HepG2 (cell line): ENCODE measurements around the gene LRP10. TPM values are rescaled to one million over a fixed set of nuclear protein-coding genes. Genes with fewer than 3 reads are reported as not detected.

ENCODE experiments used
- AGO2 ChIP-seq: fragments of 200-400 bp; formaldehyde crosslinking; optimal IDR thresholded peaks from 2 replicates; pipeline ENCODE3; 2017; ENCODE audit warnings: mild to moderate bottlenecking, low read depth, low read length, moderate library complexity
- ATF1 ChIP-seq: IDR thresholded peaks from 2 replicates; pipeline ENCODE4 v1.6.1; 2016; ENCODE audit warnings: mild to moderate bottlenecking, control low read depth
- ATF2 ChIP-seq: sonication (generic); formaldehyde crosslinking; IDR thresholded peaks from 2 replicates; pipeline ENCODE4 v1.4.0; 2020; ENCODE audit warnings: missing genetic modification reagents
- CAMTA2 ChIP-seq: sonication (generic); formaldehyde crosslinking; IDR thresholded peaks from 2 replicates; pipeline ENCODE4 v1.4.0; 2020; ENCODE audit warnings: mild to moderate bottlenecking, missing genetic modification reagents, borderline replicate concordance
- CREM ChIP-seq, 2 experiments: sonication (generic) in 1 of 2; formaldehyde crosslinking in 1 of 2; IDR thresholded peaks; 2 replicates each; pipeline versions ENCODE4 v1.4.0 to v1.6.1; 2016 to 2020; ENCODE audit warnings: antibody characterized with exemption in 1 of 2, mild to moderate bottlenecking in 1 of 2, missing genetic modification reagents in 1 of 2
- E2F1 ChIP-seq: sonication (generic); formaldehyde crosslinking; IDR thresholded peaks from 2 replicates; pipeline ENCODE4 v1.5.0; 2020; ENCODE audit warnings: missing genetic modification reagents
- HHEX ChIP-seq: IDR thresholded peaks from 2 replicates; pipeline ENCODE4 v1.6.1; 2016; ENCODE audit warnings: control low read depth
- KDM4B ChIP-seq: sonication (generic); formaldehyde crosslinking; IDR thresholded peaks from 2 replicates; pipeline ENCODE4 v1.4.0; 2020; ENCODE audit warnings: missing genetic modification reagents
- NBN ChIP-seq: fragments of 450-650 bp; conservative IDR thresholded peaks from 2 replicates; pipeline ENCODE4 v1.6.1; 2017
- PBX2 ChIP-seq: IDR thresholded peaks from 2 replicates; pipeline ENCODE4 v1.6.1; 2016; ENCODE audit warnings: control low read depth
- POLR2AphosphoS5 ChIP-seq: IDR thresholded peaks from 2 replicates; pipeline ENCODE4 v1.6.1; 2012; ENCODE audit warnings: low read depth, low read length
- TFAP4 ChIP-seq: sonication (generic); IDR thresholded peaks from 2 replicates; pipeline ENCODE4 v1.6.1; 2016; ENCODE audit warnings: low read depth, borderline replicate concordance
- TRIM22 ChIP-seq: fragments of 450-650 bp; IDR thresholded peaks from 2 replicates; pipeline ENCODE4 v1.6.1; 2017
- UBTF ChIP-seq: sonication (generic); formaldehyde crosslinking; IDR thresholded peaks from 2 replicates; pipeline ENCODE4 v1.4.0; 2020; ENCODE audit warnings: mild to moderate bottlenecking, missing genetic modification reagents
- ZNF10 ChIP-seq: sonication (generic); formaldehyde crosslinking; IDR thresholded peaks from 2 replicates; pipeline ENCODE4 v1.4.0; 2020; ENCODE audit warnings: mild to moderate bottlenecking, low read depth, missing genetic modification reagents, borderline replicate concordance
- ZNF263 ChIP-seq: sonication (generic); formaldehyde crosslinking; IDR thresholded peaks from 2 replicates; pipeline ENCODE4 v1.4.0; 2020; ENCODE audit warnings: missing genetic modification reagents
- ZNF629 ChIP-seq: sonication (generic); formaldehyde crosslinking; conservative IDR thresholded peaks from 2 replicates; pipeline ENCODE4 v1.5.0; 2020; ENCODE audit warnings: missing genetic modification reagents
- ZNF652 ChIP-seq: IDR thresholded peaks from 2 replicates; pipeline ENCODE4 v1.6.1; 2016; ENCODE audit warnings: low read depth, borderline replicate concordance
- ZNF740 ChIP-seq: sonication (generic); formaldehyde crosslinking; IDR thresholded peaks from 2 replicates; pipeline ENCODE4 v1.4.0; 2020; ENCODE audit warnings: missing genetic modification reagents
- ZNF768 ChIP-seq: sonication (generic); formaldehyde crosslinking; IDR thresholded peaks from 2 replicates; pipeline ENCODE4 v1.4.0; 2020; ENCODE audit warnings: missing genetic modification reagents
- ZNF772 ChIP-seq: sonication (generic); formaldehyde crosslinking; IDR thresholded peaks from 2 replicates; pipeline ENCODE4 v1.5.0; 2020; ENCODE audit warnings: mild to moderate bottlenecking, missing genetic modification reagents
- ZNF782 ChIP-seq: sonication (generic); formaldehyde crosslinking; IDR thresholded peaks from 2 replicates; pipeline ENCODE4 v1.4.0; 2020; ENCODE audit warnings: missing genetic modification reagents, mild to moderate bottlenecking, borderline replicate concordance
- polyA plus RNA-seq, 8 experiments: library from polyadenylated mRNA; depleted of rRNA in 3 of 8; stranded (reverse) in 7 of 8; unstranded in 1 of 8; fragments of >200 nt; fragmentation: Illumina TruSeq in 4 of 8; extraction: Trizol in 4 of 8; gene quantifications; 2 replicates each; pipeline versions ENCODE4 v1.2.1 to v1.2.3, GENCODE V29; 2011 to 2016; ENCODE audit warnings: low read depth in 4 of 8, missing spikeins in 1 of 8, mixed read lengths in 1 of 8; ENCODE audit not compliant: insufficient read depth in 1 of 8
- total RNA-seq, 5 experiments: library from RNA; depleted of rRNA; stranded (reverse); fragments of >200 nt; fragmentation: Illumina TruSeq; extraction: Trizol; gene quantifications; 2 replicates each; pipeline ENCODE4 v1.2.3, GENCODE V29; 2016; ENCODE audit warnings: low read depth in 1 of 5

The LRP10 gene
- total and polyA plus RNA-seq, 2 of the 13 experiments (the other 11 are each of a cell fraction or from before 2014, with no cell fraction given) = 16.9 to 45.2 TPM

- no peak for TF ChIP-seq CREM (IDR thresholded peaks at IDR 0.05)
- no peak for TF ChIP-seq CREM (CRISPR knock-in tag; IDR thresholded peaks at IDR 0.05)
- 0 out of 2 replicates have a peak, but pooled peaks have one; percentile 14 for TF ChIP-seq ZNF652 (CRISPR knock-in tag)
- TF ChIP-seq ATF1 (CRISPR knock-in tag) = no peak
- TF ChIP-seq HHEX = 0 out of 2 replicates have a peak, but pooled peaks have one; percentile 8
- TF ChIP-seq ZNF782 (CRISPR knock-in tag) = 0 out of 2 replicates have a peak, but pooled peaks have one; percentile 24
- TF ChIP-seq TRIM22 = no peak
- no peak for TF ChIP-seq ZNF772
- no peak for TF ChIP-seq E2F1 (CRISPR knock-in tag)
- TF ChIP-seq CAMTA2 = no peak
- no peak for TF ChIP-seq TFAP4
- no peak for TF ChIP-seq PBX2 (CRISPR knock-in tag)
- no peak for TF ChIP-seq ZNF768 (CRISPR knock-in tag)
- TF ChIP-seq ATF2 (CRISPR knock-in tag) = no peak
- no peak for TF ChIP-seq POLR2AphosphoS5
- peak; percentile 88 for TF ChIP-seq ZNF740 (CRISPR knock-in tag)
- TF ChIP-seq UBTF (CRISPR knock-in tag) = no peak
- TF ChIP-seq ZNF629 (CRISPR knock-in tag) = no peak
- TF ChIP-seq KDM4B (CRISPR knock-in tag) = no peak
- no peak for TF ChIP-seq ZNF263 (CRISPR knock-in tag)
- no peak for TF ChIP-seq AGO2
- TF ChIP-seq ZNF10 (CRISPR knock-in tag) = no peak
- TF ChIP-seq NBN = no peak
Observed at GRCh38 chr14:22900081-22900799, 28.7 kb downstream of the LRP10 start (continued).
